Ovary (tissue), 3 donors: ENCODE results near the gene TTC33.
"Not testable (repeated sequence)": the region's sequence is repeated elsewhere in the genome, so short reads cannot be mapped to it uniquely, and the experiment has no call there.

Experiments
- POLR2A ChIP-seq: fragments of 450-650 bp; IDR thresholded peaks from one replicate; pipeline ENCODE4 v1.6.1; 2017; ENCODE audit warnings: antibody characterized with exemption, mild to moderate bottlenecking, moderate library complexity
- TF ChIP-seq, protein P1 (sequence below), 3 donors: fragments of 450-650 bp in 2 of 3; fragments of 200-600 bp in 1 of 3; IDR thresholded peaks; one replicate each; pipeline versions ENCODE4 v1.5.1 to v1.8.0; 2016 to 2022; ENCODE audit warnings: antibody characterized with exemption in 3 of 3, mild to moderate bottlenecking in 1 of 3
- donor health status: DM: no; HTN: no; CAD: no.

GRCh38 chr5:40702027-40702426 lies 53.7 kb downstream of the TTC33 start:
- TF ChIP-seq, protein P1, sequence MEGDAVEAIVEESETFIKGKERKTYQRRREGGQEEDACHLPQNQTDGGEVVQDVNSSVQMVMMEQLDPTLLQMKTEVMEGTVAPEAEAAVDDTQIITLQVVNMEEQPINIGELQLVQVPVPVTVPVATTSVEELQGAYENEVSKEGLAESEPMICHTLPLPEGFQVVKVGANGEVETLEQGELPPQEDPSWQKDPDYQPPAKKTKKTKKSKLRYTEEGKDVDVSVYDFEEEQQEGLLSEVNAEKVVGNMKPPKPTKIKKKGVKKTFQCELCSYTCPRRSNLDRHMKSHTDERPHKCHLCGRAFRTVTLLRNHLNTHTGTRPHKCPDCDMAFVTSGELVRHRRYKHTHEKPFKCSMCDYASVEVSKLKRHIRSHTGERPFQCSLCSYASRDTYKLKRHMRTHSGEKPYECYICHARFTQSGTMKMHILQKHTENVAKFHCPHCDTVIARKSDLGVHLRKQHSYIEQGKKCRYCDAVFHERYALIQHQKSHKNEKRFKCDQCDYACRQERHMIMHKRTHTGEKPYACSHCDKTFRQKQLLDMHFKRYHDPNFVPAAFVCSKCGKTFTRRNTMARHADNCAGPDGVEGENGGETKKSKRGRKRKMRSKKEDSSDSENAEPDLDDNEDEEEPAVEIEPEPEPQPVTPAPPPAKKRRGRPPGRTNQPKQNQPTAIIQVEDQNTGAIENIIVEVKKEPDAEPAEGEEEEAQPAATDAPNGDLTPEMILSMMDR (IDR thresholded peaks at IDR 0.05), result not testable (repeated sequence)
- TF ChIP-seq POLR2A, result not testable (repeated sequence)
